HG03103 (cell line): Measurements from ENCODE around the gene PSMF1.
"Not testable (repeated sequence)": the region's sequence is repeated elsewhere in the genome, so short reads cannot be mapped to it uniquely, and the experiment has no call there.

Experiments used
- ATAC-seq: cut with Tn5 transposase; IDR thresholded peaks from one replicate; pipeline ENCODE4 v1.9.1; 2021; ENCODE audit warnings: low read depth; ENCODE audit not compliant: unreplicated experiment

Gene PSMF1

DNA sequence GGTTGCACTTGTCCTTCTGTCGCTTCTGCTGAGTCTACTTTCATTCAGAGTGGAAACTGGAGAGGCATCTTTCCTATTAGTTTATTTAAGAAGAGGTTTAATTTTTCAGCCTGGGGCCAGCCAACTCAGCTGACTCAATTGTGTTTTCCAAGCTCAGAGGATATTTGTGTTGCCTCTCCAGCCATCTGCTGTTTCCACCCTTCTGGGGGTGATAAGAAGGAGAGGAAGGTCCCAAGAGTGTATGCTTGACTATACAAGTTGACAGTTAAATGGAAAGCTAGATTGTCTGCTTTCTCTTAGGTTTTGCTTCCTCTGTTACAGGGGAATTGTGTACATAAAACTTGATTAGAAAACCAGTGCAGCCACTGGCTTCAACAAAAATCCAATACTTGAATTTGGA lies 3.0 kb downstream of the PSMF1 start:
- ATAC-seq, result no peak

DNA sequence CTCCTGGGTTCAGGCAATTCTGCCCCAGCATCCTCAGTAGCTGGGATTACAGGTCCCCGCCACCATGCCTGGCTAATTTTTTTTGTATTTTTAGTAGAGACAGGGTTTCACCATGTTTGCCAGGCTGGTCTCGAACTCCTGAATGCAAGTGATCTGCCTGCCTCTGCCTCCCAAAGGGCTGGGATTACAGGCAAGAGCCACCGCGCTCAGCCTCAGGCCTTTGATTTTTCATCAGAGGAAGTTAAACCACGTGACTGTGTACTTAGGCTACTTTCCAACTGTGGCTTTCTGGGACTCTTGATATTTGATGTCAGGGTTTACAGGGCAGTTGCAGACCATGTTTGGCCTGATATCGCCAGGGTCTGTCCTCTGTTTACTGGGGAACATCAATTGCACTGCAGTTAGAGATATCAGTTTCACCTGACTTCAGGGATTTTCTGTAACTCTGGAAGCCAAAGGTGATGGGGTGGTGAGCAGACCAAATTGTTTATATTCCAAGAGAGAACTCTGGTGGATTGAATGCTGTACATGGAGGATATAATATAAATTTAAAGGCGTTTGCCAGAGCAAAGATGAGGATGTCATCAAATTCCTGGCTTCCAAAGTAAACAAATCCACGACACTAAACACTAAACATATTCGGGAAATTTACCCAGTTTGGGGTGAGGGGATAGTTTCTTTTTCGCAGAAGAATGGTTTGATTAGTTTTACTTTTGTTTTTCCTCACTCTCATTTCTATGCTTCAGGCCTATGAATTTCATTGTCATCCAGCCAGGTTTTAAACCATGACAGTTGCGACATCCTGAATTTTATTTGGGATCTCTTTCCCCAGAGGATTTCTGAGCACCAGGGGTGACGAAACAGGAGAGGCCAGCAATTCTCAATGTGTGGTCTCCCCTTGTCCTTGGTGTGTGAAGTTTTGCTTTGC lies 4.2 kb downstream of the PSMF1 start:
- ATAC-seq, result no peak

DNA sequence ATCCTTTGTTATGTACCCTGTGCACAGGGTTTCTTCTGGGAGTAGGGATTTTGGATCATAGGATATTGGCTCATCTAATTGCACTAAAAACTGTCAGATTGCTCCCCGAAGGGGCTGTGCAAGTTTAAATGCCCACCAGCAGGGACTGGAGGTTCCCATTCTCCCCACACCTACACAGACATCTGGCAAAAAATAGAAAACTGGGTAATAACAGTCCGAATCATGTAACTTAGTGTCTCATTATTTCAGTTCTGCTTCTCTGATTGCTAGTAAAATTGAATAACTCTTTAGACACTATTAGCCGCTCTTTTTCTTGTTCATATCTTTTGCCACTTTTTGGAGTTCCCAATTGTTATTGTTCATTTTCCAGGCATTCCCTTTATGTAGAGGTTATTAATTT lies 5.3 kb downstream of the PSMF1 start:
- ATAC-seq, result no peak

DNA sequence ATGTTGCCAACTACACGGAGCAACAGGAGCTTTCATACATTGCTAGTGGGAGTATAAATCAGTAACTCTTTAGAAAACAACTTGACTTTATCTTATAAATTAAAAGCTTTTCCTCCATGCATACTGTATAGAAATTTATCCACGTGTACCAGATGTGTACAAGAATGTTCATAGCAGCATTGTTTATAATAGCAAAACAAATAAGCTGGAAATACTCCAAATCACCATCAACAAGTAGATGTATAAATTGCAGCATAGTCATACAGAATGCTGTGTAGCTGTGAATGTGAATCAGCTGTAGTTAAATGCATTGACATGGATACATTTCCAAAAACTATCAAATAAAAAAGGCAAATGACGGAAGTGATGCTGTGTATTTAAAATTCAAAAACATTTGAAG lies 6.0 kb downstream of the PSMF1 start:
- ATAC-seq, result no peak

DNA sequence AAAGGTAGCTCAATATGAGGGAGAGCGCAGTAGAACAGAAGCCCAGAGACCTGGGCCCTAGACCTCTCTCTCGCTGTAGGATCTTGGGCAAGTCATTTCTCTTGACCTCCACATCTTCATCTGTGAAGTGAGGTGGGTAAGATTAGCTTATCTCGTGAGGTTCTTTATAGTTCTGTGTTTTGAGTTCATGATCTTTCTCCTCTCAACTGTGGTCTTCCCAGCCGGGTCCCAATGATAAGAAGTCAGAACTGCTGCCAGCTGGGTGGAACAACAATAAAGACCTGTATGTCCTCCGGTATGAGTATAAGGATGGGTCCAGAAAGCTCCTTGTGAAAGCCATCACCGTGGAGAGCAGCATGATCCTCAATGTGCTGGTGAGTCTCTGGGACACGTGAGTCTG lies 6.9 kb downstream of the PSMF1 start:
- no peak for ATAC-seq

DNA sequence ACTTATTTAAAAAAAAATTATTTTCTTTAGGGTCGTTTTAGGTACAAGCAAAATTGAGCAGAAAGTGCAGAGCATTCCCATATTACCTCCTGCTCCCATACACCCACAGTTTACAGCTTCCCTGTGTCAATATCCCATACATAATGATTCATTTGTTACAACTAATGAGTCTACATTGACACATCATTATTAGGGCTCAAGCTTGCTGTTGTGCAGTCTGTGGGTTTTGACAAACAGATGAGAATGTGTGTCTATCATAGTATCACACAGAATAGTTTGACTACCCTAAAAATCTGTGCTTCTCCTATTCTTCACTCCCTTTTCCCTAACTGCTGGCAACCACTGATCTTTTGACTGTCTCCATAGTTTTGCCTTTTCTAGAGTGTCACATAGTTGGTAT lies 9.4 kb downstream of the PSMF1 start:
- ATAC-seq, result no peak

DNA sequence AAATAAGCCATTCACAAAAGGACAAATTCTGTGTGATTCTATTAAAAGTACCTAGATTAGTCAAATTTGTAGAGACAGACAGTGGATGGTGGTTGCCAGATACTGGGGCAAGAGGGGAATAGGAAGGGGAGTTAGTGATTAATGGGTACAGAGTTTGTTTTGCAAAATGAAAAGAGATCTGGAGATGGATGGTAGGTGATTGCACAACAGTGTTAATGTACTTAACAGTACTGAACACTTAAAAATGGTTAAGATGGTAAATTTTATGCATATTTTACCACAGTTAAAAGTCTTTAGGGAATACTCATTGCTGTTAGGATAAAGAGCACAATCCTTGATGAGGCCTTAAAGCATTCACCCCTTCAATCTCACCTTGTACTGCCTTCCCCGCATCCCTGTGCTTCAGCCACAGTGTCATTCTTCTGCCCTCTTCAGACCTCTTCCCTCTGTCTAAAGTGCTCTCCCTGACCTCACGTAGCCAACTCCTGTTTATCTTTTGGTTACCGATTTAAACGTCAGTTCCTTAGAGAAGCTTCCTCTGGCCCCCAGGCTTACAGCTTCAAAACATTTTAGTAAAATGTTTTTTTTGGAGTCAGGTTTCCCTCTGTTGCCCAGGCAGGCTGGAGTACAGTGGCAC lies 11.8 kb downstream of the PSMF1 start:
- ATAC-seq, result no peak

DNA sequence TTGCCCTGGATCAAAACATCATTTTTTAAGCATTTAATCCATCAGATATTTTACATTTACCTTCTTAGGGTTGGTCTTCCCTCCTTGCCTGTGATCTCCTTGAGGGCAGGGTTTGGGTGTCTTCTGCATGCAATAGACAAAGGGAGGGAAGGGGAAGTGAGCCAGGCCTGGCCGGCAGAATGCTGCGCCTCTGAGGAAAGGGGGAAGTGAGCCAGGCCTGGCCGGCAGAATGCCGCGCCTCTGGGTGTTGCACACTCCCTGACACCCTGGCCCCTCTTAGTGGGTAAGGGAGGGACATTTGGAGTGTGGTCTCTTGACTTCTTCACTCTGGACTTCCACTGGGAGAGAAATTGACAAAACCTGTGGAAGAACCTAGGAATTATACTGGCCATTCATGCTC lies 12.4 kb downstream of the PSMF1 start:
- ATAC-seq, result peak; percentile 77

DNA sequence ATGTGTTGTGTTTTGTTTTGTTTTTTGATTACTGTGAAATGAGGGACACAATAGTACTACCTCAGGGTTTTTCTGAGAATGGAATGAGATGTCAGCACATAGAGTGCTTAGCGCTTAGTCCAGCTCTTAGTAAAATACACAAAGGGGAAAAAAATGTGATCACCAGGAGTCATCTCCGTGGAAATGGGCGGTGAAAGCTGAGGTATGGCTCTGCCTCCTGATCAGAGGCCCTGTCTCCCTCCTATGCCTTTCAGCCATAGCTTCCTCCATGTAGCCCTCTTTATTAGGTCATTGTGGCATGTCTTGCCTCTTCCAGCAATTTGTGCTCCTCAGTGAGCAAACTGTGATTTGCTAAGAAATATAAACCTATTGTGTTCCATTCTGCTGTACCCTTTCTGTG lies 13.0 kb downstream of the PSMF1 start:
- no peak for ATAC-seq

DNA sequence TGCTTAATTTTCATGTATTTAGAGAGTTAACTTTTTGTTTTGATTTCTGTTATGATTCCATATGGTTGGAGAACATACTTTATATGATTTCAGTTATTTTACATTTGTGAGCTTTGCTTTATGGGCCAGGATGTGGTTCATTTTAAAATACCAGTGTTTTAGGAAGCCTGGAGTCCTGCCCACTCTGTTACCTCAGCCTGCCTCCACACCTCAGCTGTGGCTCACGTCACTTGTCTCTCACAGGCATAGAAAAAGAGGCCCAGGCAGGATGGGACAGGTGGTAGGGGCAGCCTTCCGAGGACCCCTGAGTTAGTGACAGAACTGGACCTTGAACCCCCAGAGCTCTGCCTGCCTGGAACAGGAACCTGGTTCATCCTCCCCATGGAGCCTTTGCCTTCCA lies 16.0 kb downstream of the PSMF1 start:
- ATAC-seq, result no peak

DNA sequence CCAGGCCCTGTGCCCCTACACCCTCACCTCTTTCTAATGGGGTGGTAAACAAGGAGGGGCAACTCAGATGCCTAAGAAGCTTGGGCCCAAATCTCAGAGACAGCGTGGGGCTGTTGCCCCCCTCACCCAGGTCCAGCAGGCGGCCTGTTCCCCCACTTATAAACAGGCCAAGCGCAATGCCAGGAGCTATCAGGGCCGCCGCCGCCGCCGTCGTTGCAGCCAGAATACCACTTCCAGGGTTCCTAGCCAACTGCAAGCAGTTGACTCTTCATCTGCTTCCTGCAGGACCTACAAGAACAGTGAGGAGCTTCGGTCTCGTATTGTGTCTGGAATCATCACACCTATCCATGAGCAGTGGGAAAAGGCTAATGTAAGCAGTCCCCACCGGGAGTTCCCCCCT lies 16.4 kb downstream of the PSMF1 start:
- no peak for ATAC-seq

DNA sequence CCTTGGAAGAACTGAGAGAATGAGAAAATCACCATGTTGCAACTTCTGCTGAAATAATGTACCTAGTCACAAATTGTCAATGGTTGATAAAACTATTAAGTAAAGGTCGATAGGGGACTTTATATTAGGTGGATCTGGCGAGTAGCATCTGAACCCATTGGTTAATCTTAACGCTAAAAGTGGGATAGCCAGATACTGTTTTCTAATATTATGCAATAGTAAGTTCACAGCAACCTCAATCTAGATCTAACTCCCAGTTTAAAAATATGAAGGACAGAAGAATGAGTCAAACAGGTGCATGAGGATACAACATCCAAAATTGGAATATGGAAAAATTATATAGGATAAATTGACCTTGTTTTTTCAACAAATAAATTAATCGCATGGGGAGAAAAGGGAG lies 18.8 kb downstream of the PSMF1 start:
- ATAC-seq, result no peak

DNA sequence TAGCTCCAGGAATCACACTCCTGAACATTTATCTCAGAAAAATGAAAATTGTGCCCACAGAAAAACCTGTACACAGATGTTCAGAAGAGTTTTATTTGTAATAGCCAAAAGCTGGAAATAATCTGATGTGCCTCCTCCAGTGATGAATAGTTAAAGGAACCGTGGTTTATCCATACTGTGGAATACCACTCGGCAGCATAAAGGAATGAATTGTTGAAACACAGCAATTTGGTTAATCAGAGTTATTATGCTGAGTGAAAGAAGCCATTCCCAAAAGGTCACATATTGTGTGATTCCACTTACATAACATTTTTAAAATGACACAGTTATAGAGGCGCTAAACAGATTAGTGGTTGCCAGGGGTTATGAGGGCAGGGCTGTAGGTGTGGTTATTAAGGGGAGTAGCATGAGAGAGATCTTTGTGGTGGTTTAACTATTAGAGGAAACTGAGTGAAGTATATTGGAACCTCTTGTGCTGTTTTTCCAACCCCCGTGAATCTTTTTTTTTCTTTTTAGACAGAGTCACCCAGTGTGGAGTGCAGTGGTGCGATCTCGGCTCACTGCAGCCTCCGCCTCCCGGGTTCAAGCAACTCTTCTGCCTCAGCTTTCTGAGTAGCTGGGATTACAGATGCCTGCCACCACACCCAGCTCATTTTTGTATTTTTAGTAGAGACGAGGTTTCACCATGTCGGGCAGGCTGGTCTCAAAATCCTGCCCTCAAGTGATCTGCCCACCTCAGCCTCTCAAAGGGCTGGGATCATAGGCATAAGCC lies 26.2 kb downstream of the PSMF1 start:
- no peak for ATAC-seq

DNA sequence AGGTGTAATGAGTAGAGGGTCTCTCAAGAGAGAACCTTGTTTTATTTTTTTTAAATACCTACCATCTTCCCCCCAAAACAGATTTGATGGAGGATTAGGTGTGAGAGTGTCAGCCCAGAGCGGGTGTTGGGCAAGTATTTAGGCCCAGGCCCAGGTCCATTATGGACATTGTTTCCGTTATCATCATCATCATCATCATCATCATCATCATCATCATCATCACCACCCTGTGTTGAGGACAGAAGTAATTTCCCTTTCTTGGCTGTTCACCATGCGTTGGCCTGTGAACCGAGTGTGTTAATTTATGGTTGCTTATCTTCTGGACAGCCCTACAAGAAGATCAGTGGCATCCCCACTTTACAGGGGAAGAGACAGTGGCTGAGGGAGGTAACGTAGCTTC lies 28.6 kb downstream of the PSMF1 start:
- ATAC-seq, result no peak

DNA sequence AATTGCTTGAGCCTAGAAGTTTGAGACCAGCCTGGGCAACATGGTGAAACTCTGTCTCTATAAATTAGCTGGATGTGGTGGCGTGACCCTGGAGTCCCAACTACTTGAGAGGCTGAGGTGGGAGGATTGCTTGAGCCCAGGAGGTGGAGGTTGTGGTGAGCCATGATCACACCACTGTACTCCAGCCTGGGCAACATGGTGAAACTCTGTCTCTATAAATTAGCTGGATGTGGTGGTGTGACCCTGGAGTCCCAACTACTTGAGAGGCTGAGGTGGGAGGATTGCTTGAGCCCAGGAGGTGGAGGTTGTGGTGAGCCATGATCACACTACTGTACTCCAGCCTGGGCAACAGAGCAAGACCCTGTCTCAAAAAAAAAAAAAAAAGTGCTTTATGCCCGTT lies 31.4 kb downstream of the PSMF1 start:
- not testable (repeated sequence) for ATAC-seq

DNA sequence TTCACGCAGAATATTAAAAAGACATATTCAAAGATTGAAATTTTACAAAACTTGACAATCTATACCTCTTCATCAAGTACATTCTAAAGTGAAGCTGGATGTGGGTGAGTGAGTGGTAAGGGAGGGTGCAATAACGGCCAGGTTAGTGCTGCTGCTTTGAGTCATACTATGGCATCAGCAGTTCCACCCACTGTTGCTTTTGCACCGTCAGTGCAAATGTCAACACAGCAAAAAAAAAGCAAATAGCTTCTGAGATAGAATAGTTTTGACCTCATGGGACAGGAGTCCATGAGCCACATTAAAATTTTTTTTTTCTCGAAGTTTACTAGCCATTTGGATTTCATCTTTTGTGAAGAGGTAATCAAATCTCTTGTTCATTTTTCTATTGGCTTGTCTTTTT lies 31.8 kb downstream of the PSMF1 start:
- no peak for ATAC-seq

DNA sequence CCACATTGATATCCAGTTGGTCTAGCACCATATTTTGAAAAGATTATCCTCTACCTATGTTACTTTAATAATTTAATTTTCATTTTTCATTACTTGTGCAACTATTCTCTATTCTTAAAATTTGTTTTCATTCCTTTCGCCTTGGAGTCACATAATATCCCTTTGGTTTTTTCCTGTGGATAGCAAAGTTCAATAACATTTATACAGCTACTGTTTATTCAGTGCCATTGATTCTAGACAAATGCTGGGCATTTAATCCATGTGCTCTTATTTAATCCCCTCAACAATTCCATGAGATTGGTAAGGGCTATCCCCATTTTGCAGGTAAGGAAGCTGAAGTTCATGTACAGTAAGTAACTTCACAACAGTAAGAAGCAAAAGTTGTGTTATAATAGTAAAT lies 32.6 kb downstream of the PSMF1 start:
- ATAC-seq, result no peak

DNA sequence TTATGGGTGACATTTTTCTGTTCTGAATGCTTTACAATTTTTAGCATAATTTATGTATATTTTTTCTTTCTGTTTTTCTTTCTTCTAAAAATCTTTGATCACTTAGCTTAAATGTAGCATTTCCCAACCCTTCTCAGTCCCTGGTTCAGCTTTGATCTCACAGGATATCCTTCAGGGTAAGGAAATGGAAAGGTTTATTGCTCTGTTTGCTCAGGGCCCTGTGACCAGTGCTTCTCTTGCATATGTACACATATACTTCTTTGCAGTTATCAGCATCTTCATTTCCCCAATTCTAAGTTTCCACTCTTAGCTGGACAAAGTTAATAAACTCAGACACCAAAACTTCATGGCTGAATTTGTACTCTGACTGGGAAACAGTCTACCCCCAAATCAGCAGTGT lies 35.8 kb downstream of the PSMF1 start:
- no peak for ATAC-seq

DNA sequence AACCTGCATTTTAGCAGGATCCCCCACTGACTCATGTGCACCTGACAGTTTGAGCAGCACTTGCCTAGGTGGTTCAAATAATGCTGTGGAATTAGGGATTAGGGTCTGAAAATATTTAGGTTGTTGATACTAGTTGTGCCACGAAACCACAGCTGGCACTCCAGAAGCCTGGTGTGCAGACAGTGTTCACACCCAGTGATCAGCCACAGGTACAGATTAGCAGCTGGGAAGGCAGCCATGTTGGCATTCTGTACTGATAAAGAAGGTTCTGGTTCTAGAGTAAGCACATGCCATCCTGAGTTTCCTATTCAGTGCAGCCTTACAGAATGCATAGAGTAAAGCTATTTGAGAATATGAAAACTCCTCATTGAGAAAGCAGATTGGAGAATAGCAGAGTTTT lies 36.3 kb downstream of the PSMF1 start:
- no peak for ATAC-seq

DNA sequence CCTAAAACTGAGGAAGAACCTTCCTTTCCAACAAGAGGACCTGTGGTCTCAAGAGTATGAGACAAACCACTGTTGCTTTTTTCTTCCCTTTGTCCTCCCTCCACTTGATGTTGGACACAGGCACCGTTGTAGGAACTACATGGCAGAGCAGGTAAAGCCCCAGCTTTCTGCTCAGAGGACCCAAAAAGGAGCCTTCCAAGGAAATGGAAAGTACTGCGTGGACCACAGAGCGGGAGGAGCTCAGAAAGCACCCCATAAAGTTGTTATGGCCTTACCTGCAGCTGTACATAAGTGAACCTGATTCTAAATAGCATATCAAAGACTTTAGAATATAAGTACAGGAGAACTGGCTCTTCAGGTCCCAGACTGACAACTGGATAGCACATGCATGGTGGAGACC lies 36.9 kb downstream of the PSMF1 start:
- no peak for ATAC-seq

DNA sequence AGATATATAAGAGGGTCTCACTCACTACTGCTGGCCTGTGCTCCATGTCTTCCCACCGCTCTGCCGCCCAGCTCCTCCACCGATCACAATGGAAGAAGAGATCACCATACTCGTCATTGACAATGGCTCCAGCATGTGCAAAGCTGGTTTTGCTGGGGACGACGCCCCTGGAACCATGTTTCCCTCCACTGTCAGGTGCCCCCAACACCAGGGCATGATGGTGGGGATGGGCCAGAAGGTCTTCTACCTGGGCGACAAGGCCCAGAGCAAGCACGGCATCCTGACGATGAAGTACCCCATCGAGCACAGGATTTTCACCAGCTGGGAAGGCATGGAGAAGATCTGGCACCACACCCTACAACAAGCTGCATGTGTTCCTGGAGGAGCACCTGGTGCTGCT lies 42.1 kb downstream of the PSMF1 start:
- no peak for ATAC-seq
